GM20000 (cell line): ENCODE measurements around the gene ZNF330.
"Not testable (repeated sequence)": the region's sequence is repeated elsewhere in the genome, so short reads cannot be mapped to it uniquely, and the experiment has no call there.

ENCODE experiments used
- DNase-seq: peaks from one replicate; pipeline ENCODE4 v3.0.0; 2012; ENCODE audit warnings: low spot score
- TF ChIP-seq, protein P1 (sequence below): IDR thresholded peaks from 2 replicates; pipeline ENCODE4 v1.5.1; 2012; ENCODE audit warnings: mild to moderate bottlenecking, control low read depth; ENCODE audit errors: extremely low read depth, missing control alignments

ZNF330 gene

DNA sequence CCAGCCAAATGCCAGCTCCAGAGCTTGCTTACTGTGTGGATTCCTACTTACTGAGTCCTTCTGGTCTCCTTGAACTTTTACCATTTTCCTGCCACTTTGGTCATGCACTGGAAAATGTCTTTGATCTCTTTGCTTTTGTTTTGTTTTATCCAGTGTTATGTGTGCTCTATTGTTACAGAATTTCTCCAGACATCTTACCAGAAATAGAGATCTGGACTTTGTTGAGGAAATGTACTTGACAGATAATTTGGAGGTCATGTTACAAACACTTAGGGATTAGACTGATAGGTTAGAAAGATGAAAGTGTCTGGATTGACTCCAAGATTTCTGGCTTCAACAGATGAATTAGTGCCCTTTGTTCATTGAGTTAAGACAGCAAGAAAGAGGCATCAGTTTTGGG is 5.7 kb upstream of the ZNF330 start:
- TF ChIP-seq, protein P1, sequence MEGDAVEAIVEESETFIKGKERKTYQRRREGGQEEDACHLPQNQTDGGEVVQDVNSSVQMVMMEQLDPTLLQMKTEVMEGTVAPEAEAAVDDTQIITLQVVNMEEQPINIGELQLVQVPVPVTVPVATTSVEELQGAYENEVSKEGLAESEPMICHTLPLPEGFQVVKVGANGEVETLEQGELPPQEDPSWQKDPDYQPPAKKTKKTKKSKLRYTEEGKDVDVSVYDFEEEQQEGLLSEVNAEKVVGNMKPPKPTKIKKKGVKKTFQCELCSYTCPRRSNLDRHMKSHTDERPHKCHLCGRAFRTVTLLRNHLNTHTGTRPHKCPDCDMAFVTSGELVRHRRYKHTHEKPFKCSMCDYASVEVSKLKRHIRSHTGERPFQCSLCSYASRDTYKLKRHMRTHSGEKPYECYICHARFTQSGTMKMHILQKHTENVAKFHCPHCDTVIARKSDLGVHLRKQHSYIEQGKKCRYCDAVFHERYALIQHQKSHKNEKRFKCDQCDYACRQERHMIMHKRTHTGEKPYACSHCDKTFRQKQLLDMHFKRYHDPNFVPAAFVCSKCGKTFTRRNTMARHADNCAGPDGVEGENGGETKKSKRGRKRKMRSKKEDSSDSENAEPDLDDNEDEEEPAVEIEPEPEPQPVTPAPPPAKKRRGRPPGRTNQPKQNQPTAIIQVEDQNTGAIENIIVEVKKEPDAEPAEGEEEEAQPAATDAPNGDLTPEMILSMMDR: no peak
- no peak for DNase-seq

DNA sequence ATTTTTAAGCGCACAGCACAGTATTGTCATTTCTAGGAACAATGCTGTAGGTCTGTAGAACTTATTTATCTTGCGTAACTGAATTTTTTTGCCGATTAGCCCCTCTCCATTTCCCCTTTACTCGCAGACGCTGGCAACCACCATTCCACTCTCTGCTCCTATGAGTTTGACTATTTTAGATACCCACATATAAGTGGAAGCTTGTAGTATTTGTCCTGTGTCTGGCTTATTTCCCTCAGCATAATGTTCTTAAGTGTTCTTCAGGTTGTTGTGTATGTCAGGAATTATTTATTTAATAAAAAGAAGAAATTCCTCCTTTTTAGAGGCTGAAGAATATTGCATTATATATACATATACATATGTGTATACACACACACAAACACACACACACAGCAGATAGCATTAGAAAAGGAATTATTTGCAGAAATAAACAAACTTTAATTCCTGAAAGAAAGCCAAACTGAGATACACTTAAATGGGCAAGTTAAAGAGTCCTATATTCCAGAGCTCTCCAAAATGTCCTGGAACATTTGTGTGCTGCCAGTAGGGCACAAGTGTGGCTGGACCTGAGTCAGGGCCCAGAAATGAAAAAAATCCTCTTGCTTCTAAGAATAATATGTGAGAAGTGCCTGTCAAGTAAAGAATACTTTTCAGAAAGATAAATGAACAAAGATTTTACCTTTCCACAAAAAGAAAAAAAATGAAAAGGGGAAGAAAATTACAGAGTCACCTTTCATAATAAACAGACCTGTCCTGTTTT is 4.5 kb upstream of the ZNF330 start:
- DNase-seq: no peak
- TF ChIP-seq, protein P1: no peak

DNA sequence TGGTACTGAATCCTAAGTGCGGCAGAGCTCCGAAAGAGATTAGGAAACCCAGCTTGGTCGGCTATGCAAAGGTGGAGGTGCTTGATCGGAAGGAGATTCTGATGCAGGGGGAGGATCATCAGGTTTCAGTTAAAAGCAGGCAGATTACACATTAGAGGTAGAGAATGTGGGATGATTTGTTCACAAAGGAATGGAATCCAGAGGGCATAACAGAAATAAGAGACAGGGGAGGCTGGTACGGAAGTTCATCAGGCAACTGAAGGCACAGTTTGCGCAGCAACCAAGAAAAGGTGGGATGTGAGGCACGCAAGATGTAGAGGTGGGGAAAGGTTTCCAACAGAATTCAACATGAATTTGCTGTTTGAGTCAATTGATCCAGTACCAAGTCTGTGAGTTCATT is 424 bp upstream of the ZNF330 start:
- TF ChIP-seq, protein P1: no peak
- no peak for DNase-seq

DNA sequence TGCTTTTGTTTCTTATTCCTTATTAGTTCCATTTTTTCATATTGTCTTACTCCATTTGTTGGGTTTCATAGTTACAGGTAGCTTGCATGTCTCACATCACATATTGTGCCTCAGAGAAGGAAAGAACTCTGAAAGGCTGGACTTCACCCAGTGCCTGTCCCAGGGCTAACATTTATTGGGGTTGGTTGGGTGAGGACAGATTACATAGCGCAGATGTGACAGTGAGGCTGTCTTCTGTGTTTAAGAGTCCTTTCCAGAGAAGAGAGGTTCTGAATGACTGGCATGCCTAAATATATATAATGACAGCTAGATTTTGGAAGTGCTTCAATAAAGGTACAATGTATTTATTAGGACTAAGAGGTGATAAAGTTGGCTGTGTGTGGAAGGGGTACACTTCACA is 2.7 kb downstream of the ZNF330 start:
- DNase-seq: no peak
- TF ChIP-seq, protein P1: no peak

DNA sequence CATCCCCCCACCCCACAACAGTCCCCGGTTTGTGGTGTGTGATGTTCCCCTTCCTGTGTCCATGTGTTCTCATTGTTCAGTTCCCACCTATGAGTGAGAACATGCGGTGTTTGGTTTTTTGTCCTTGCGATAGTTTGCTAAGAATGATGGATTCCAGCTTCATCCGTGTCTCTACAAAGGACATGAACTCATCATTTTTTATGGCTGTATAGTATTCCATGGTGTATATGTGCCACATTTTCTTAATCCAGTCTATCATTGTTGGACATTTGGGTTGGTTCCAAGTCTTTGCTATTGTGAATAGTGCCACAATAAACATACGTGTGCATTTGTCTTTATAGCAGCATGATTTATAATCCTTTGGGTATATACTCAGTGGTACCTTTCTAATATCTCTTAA is 6.6 kb downstream of the ZNF330 start:
- not testable (repeated sequence) for DNase-seq

DNA sequence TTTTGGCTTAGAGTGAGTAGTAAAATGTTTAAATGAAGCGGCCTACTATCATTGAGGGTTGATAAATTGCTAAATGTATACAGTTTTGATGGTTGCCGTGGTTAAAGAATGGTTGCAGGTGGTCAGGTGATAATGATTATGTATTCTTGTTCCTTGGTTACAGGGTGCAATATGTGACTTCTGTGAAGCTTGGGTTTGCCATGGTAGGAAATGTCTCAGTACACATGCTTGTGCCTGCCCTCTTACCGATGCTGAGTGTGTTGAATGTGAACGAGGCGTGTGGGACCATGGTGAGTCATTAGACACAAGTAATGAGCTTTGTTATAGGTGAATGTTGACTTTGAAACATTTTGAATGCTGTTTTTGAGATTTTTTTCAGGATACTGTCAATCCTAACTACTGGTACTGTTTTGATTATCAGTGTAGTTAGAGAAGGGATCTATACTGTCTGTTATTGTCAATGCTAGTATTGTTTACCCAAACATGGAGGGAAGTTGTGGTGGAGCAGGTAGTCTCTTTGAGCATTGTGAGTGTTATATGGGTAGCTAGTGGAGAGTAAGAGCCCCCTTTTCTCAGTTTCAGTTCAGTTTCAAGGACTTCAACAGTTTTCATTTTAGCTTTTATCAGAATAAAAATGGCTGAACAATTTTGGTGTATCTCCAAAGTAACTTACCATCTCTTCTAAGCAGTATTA is 8.9 kb downstream of the ZNF330 start:
- TF ChIP-seq, protein P1: no peak

DNA sequence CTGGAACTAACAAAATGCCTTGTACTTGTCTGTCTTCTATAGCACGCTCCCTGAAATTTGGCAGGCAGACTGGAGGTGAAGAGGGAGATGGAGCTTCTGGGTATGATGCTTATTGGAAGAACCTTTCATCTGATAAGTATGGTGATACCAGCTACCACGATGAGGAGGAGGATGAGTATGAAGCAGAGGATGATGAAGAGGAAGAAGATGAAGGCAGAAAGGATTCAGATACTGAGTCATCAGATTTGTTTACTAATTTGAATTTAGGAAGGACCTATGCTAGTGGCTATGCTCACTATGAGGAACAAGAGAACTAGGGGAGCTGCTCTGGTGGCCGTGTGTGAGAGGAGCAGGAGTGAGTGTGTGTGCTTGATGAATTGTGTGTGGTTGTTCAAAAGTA is 13.0 kb downstream of the ZNF330 start:
- TF ChIP-seq, protein P1: no peak

More for the DNA sequence above, 8.9 kb downstream of the ZNF330 start:
- DNase-seq: no peak

More for the DNA sequence above, 13.0 kb downstream of the ZNF330 start:
- DNase-seq: no peak
